HUDEP-2 (cell line): Measurements from ENCODE around the gene MICALL2.
"Not testable (repeated sequence)": the region's sequence is repeated elsewhere in the genome, so short reads cannot be mapped to it uniquely, and the experiment has no call there.

Experiments used
- DNase-seq, 76 experiments: peaks; one replicate each; lab custom pipeline; 2025; ENCODE audit not compliant: unreplicated experiment in 76 of 76; lab: John Stamatoyannopoulos, UW

MICALL2 gene

GRCh38 chr7:1450431-1450830 lies 8.8 kb downstream of the MICALL2 start:
- DNase-seq, result no peak

DNA sequence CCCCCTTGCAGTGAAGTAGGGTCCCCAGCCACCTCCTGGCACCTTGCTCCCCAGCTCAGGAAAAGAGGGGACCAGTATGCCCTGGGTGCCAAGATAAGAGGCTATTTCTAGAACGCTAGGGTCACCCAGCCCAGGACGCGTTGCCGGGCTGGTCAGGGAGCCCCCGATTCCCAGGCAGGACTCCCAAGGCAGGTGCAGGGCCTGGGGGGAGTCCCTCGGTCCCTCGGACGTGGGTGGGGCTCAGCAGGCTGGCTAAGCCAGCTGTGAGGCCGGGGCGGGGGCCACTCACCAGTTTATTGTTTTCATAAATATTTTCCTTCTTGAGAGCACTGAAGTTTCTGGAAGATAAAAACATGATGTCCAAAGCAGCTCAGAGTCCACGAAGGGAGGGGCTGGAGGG lies 9.3 kb downstream of the MICALL2 start:
- no peak for DNase-seq

GRCh38 chr7:1449501-1449900 lies 9.8 kb downstream of the MICALL2 start:
- no peak for DNase-seq

DNA sequence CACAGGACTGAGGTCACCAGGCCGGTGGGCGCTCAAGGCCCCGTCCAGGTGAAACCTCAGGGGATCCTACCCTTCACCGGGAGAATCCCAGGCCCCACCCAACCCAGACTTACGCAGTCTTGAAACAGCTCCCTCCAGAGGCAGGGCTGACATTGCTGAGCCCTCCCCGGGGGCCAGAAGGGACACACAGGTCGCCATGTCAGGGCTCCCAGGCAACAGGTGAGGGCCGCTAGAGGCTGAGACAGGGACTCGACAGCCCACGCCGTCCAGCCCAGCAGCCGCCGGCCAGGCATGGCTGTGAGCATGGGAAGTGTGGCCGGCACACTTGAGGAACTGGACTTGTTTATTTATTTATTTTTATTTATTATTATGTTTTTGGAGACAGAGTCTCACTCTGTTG lies 10.3 kb downstream of the MICALL2 start:
- no peak for DNase-seq

DNA sequence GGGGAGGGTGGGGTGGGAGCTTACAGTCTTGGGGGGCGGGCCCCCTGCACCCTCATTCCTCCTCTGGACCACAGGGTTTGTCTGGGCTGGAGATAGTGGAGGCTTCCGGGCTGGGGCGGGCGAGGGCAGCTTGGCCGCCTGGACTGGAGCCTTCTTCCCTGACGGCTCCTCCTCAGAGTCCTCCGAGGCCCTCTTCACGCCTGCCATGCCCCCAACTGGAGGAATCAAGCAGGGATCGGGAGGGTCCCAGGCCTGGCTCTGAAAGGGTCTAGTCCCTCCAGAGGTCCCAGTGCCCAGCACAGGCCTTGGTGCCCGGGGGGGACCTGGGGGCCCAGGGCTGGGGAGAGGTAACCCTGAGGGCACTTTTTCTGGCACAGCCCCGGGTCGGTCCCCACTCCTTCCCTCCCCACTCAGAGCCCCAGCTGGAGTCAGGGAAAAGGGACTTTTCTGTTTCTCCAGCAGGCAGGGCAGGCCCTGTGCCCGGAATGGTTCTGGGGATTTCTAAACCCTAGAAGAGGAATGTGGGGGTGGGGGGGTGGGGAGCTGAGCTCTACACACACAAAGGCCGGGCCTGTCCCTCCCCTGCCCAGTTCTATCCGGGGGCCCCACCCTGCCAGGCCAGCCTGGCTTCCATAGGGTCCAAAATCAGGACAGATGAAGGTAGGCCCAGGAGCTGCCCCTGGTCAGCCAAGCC lies 11.6 kb downstream of the MICALL2 start:
- no peak for DNase-seq

DNA sequence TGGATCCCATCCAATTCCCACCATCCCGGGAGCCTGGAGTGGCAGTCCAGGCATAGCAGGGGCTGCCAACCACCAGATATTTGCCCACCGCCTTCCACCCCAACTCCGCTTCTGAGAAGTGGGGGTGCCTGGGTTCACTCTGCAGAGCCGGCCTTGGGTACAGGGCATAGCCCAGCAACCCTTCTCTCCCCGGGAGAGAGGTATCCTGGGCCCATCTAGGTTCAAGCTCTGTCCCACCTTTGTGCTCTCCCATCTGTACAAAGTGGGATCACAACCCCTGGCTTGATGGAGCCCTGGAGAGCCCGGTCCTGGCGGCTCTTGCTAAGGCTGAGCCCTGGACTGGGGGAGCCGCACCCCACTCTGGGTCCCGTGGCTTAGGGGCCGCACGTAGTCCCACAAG lies 12.2 kb downstream of the MICALL2 start:
- DNase-seq, result no peak

- no peak for DNase-seq
Measured at GRCh38 chr7:1446620-1447032, 12.6 kb downstream of the MICALL2 start.

- DNase-seq, result peak in 13 of 76 experiments; percentile 10 to 62 (median 30)
Measured at GRCh38 chr7:1446026-1446425, 13.2 kb downstream of the MICALL2 start.

- no peak for DNase-seq
Measured at GRCh38 chr7:1445341-1445740, 13.9 kb downstream of the MICALL2 start.

GRCh38 chr7:1444925-1445322 lies 14.3 kb downstream of the MICALL2 start:
- no peak for DNase-seq

DNA sequence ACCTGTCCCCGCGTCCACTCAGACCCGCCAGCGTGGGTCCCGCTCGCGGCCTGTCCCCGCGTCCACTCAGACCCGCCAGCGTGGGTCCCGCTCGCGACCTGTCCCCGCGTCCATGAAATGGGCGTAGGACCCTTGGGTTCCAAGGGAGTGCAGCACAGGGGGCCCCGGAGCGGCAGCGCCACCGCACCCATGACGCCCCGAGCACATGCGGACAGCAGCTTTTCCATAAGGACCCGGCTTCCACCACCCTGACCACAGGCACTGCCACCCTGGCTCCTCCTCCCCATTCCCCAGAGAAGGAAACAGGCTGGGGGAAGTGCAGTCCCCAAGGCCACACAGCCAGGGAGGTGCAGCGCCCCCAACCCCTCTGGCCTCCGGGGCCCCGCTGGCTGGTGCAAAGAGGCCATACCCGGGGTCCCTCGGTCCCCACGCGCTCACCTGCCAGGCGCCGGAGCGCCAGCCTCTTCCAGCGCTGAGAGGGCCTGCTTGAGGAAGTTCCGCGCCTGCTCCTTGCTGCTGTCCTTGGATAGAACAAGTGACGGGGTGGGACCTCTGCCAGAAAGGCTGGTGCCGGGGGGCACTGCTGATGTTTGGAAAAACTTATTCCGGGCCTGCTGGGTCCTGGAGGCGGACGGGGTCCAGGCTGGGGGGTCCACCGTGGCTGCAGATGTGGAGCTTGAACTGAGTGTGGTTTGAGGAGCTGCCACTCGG lies 14.9 kb downstream of the MICALL2 start:
- no peak for DNase-seq

DNA sequence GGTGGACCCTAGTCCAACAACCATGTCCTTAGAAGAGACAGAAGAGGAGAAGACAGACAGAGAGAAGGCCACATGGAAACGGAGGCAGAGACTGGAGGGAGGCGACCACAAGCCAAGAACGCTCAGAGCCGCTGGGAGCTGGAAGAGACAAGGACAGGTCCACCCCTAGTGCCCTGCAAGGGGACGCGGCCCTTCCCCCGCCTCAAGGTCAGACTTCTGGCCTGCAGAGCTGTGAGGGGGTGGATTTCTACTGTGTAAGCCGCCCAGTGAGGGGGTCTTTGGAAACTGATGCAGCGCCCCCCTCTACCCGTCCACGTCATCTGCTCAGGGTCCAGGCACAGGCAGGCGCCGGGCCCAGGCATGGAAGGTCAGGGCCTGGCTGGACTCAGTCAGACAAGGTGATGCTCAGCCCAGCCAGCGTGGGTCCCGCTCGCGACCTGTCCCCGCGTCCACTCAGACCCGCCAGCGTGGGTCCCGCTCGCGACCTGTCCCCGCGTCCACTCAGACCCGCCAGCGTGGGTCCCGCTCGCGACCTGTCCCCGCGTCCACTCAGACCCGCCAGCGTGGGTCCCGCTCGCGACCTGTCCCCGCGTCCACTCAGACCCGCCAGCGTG lies 15.6 kb downstream of the MICALL2 start:
- DNase-seq, result not testable (repeated sequence)

GRCh38 chr7:1442355-1443124 lies 16.7 kb downstream of the MICALL2 start:
- DNase-seq, result no peak

GRCh38 chr7:1441615-1442354 lies 17.5 kb downstream of the MICALL2 start:
- no peak for DNase-seq

- no peak for DNase-seq
Measured at GRCh38 chr7:1440620-1441019, 18.6 kb downstream of the MICALL2 start.

GRCh38 chr7:1439373-1440363 lies 19.6 kb downstream of the MICALL2 start:
- peak in 1 of 76 experiments; percentile 38 for DNase-seq

GRCh38 chr7:1438821-1439220 lies 20.4 kb downstream of the MICALL2 start:
- no peak for DNase-seq

DNA sequence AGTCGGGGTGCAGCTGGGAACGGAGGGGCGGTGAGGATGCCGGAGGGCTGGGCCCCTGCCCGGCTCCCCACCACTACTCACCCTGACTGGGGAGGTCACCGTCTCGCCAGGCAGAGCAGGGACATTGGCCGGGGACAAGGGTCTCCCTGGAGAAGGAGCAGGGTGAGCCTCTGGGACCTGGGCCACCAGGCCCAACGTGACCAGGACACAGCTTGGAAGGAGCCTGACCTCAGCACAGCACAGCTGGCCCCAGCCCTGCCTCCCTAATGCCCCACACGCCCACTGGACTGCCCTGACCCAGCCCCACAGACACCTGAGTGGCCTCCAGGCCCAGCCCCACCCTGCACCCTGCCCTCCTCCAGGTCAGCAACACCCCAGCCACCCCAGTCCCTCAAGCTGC lies 21.1 kb downstream of the MICALL2 start:
- DNase-seq, result no peak

DNA sequence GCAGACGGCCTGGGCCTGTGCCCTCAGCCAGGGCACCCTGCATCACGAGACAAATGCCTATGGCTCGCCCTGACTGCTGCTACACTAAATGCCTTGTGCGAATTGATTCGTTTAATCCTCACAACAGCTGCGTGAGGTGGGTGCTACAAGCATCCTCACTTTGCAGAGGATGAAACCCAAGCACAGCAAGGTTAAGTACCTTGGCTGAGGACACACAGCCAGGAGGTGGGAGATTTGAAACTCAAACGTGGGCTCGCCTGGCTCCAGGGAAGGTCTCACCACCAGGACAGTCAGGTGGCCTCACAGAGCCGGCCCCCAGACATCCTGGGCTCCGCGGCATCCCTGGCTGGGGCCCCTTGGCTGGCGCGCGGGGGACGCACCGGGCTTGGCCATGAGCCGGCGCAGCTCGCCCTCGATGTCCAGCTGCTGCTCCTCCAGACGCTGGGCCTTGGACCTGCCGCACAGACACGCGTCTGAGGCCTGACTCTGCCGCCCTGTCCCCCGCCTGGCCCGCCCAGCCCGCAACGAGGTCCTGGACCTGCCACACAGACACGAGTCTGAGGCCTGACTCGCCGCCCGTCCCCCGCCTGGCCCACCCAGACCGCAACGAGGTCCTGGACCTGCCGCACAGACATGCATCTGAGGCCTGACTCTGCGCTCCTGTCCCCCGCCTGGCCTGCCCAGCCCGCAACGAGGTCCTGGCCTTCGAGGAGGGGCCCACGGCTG lies 22.0 kb downstream of the MICALL2 start:
- no peak for DNase-seq
